Upper lobe of left lung (tissue), 4 donors: ENCODE data around the gene GJC1.

Experiments used
- CTCF ChIP-seq, 6 experiments: fragments of 450-650 bp in 4 of 6; fragments of 200-600 bp in 2 of 6; sonication (generic) in 2 of 6; IDR thresholded peaks; one replicate each; pipeline ENCODE4 v1.5.1; 2016 to 2019; ENCODE audit warnings: antibody characterized with exemption in 6 of 6
- EP300 ChIP-seq, 4 donors: sonication (generic); formaldehyde crosslinking; IDR thresholded peaks; one replicate each; pipeline ENCODE4 v1.5.1; 2017; ENCODE audit warnings: antibody characterized with exemption in 4 of 4, control low read depth in 2 of 4
- POLR2A ChIP-seq, 4 donors: fragments of 450-650 bp; IDR thresholded peaks; one replicate each; pipeline ENCODE4 v1.5.1; 2016 to 2017; ENCODE audit warnings: antibody characterized with exemption in 4 of 4, mild to moderate bottlenecking in 2 of 4
- POLR2AphosphoS5 ChIP-seq, 2 donors: sonication (generic); formaldehyde crosslinking; IDR thresholded peaks; one replicate each; pipeline ENCODE4 v1.5.1; 2017; ENCODE audit warnings: antibody characterized with exemption in 2 of 2

GRCh38 chr17:44769230-44769629 lies 60.9 kb downstream of the GJC1 start:
- TF ChIP-seq CTCF (IDR thresholded peaks at IDR 0.05) (no peak), POLR2AphosphoS5 (IDR thresholded peaks at IDR 0.05) (no peak), POLR2A (IDR thresholded peaks at IDR 0.05) (no peak), EP300 (IDR thresholded peaks at IDR 0.05) (no peak)
